ENCODE measurements around the gene NBEAL1.
A peak's percentile ranks its signal among the peaks of the same experiment; 100 is the strongest.
"Not testable (repeated sequence)": the region's sequence is repeated elsewhere in the genome, so short reads cannot be mapped to it uniquely, and the experiment has no call there.

NBEAL1 gene

GRCh38 chr2:203014456-203015199 lies at the start of gene NBEAL1:
NBEAL1 (plus strand) TSS chr2:203014875; CDS start chr2:203016385, 1,510 bp downstream.
- peak; percentile 99 for DNase-seq

GRCh38 chr2:202965810-202966460 lies 48.7 kb upstream of the NBEAL1 start:
- peak in 1 of 2 donors; percentile 3 for DNase-seq

- DNase-seq, result not testable (repeated sequence)
Measured at GRCh38 chr2:202969404-202969803, 45.3 kb upstream of the NBEAL1 start.

- DNase-seq, result no peak
Measured at GRCh38 chr2:202976809-202977208, 37.9 kb upstream of the NBEAL1 start.

GRCh38 chr2:202982779-202983491 lies 31.7 kb upstream of the NBEAL1 start:
- no peak for DNase-seq

- DNase-seq, result no peak
Measured at GRCh38 chr2:202989749-202990148, 24.9 kb upstream of the NBEAL1 start.

- DNase-seq, result no peak
Measured at GRCh38 chr2:202990501-202990900, 24.2 kb upstream of the NBEAL1 start.

- DNase-seq, result peak; percentile 10 to 18
Measured at GRCh38 chr2:202997113-202997512, 17.6 kb upstream of the NBEAL1 start.

- no peak for DNase-seq
Measured at GRCh38 chr2:203002054-203002821, 12.4 kb upstream of the NBEAL1 start.

GRCh38 chr2:203003716-203004115 lies 11.0 kb upstream of the NBEAL1 start:
- no peak for DNase-seq

GRCh38 chr2:203016716-203017115 lies 2.0 kb downstream of the NBEAL1 start:
- DNase-seq, result no peak

- DNase-seq, result no peak
Measured at GRCh38 chr2:203018181-203018580, 3.5 kb downstream of the NBEAL1 start.

GRCh38 chr2:203019142-203019541 lies 4.5 kb downstream of the NBEAL1 start:
- no peak for DNase-seq

GRCh38 chr2:203021991-203022390 lies 7.3 kb downstream of the NBEAL1 start:
- DNase-seq, result no peak

- DNase-seq, result no peak
Measured at GRCh38 chr2:203022751-203023150, 8.1 kb downstream of the NBEAL1 start.

- no peak for DNase-seq
Measured at GRCh38 chr2:203025592-203025991, 10.9 kb downstream of the NBEAL1 start.

GRCh38 chr2:203030545-203030944 lies 15.9 kb downstream of the NBEAL1 start:
- DNase-seq, result no peak

GRCh38 chr2:203030991-203031390 lies 16.3 kb downstream of the NBEAL1 start:
- DNase-seq, result no peak

GRCh38 chr2:203033395-203033794 lies 18.7 kb downstream of the NBEAL1 start:
- DNase-seq, result no peak

GRCh38 chr2:203035879-203036470 lies 21.3 kb downstream of the NBEAL1 start:
- no peak for DNase-seq

GRCh38 chr2:203037026-203037425 lies 22.4 kb downstream of the NBEAL1 start:
- no peak for DNase-seq

- DNase-seq, result no peak
Measured at GRCh38 chr2:203038586-203038985, 23.9 kb downstream of the NBEAL1 start.

GRCh38 chr2:203039211-203039610 lies 24.5 kb downstream of the NBEAL1 start:
- DNase-seq, result not testable (repeated sequence)
